HG02798 (cell line): ENCODE results near the gene PEX11A.

Source experiments
- ATAC-seq: cut with Tn5 transposase; IDR thresholded peaks from one replicate; pipeline ENCODE4 v1.9.1; 2021; ENCODE audit warnings: mild to moderate bottlenecking; ENCODE audit not compliant: unreplicated experiment, poor library complexity

PEX11A gene

DNA sequence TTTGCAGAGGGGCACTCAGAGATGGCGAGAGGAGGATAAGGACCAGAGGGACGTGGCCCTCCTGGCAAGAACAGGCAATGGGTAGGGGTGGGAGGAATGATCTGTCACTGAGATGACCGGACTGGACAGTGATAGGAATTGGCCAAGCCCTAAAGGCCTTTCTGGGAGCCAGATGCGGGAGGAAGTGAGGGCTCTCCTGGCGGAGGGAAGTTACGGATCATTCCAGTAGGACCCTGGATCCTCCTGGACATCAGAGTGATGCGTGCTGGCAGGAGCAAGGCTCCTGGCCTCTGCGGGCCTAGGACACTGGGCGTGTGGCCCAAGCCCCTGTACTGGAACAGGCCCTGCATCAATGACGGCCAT is 58.7 kb downstream of the PEX11A start:
- no peak for ATAC-seq
